ENCODE measurements around the gene CHRD. TPM values are rescaled to one million over a fixed set of nuclear protein-coding genes. Genes with fewer than 3 reads are reported as not detected.

The CHRD gene
- total RNA-seq, 1 experiment from 2014 or later = 1.3 TPM

GRCh38 chr3:184360929-184361531 is 18.8 kb upstream of the CHRD start:
- no peak for DNase-seq (ENCODE audit: low spot score)

GRCh38 chr3:184361532-184361931 is 18.3 kb upstream of the CHRD start, which contains the start of the genes CLCN2 and POLR2H:
Gene CLCN2, minus strand, starts transcription at chr3:184361605. Its CDS starts 126 bp downstream, at chr3:184361479.
Gene POLR2H, plus strand, starts transcription at chr3:184361710. Its CDS starts 1,783 bp downstream, at chr3:184363493.
- no peak for DNase-seq (ENCODE audit: low spot score)

GRCh38 chr3:184361932-184362667 is 17.8 kb upstream of the CHRD start:
- peak; percentile 81 for DNase-seq (ENCODE audit: low spot score)

DNA sequence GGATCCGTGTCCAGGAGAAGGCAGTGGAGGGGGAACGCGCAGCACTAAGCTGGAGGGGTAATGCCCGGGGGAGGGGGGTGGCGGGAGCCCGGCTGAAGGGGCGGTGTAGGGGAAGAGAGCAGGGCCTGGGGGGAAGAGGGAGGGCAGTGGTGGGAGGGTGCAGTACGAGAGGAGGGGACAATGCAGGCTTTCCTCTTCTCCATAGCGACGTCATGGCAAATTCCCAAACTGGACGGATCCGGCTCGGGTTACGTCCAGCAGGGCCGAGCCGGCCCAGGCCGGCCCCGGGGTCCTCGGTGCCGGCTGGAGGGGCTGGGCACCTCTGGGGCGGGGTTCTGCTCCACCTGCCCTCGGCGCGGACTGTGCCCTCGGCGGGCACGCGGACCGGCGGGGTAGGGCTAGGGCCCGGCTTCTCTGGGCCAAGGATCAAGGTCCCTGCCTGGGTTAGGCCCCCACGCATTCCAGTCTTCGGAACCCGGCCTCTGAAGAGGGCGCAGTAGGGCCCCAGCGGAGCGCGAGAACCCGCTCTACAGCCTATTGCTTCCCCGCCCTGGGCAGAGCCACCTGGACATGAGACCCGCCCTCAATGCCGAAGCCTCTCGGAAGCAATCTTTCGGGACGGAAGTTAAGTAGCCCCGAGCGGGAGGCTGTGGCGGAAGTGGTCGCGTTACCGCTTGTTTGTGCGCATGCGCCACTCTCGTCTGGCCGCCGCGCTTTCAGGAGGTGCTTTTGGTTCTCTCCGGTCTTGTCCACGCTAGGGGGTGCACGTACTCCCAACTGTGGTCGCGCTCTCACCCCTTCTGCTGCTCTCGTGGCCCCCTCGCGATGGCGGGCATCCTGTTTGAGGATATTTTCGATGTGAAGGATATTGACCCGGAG is 16.9 kb upstream of the CHRD start:
- DNase-seq (ENCODE audit: low spot score) = peak; percentile 99

DNA sequence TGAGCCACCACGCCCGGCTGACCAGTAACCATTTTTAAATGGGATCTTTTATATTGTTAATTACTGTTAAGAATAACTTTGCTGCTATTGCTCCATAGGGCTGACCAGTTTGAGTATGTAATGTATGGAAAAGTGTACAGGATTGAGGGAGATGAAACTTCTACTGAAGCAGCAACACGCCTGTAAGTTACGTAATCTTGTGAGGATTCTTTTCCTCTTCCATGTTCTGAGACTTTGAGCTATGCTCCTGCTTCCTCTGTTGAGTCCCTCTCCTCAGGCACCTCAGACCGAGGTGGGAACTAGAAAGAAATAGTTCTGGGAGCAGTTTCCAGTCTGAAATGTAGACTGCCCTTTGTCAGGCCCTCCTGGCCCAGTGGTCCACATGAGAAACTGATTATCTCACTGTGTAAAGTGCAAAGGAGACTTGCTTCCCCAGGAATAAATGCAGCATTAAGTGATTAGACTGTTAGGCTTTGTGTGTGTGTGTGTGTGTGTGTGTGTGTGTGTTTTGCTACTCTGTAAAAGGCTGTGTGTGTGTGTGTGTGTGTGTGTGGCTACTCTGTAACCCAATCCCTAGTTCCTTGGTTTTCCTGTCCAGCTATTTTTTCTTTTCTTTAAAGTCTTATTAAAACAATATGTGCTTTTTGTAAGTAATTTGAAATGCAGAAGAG is 13.1 kb upstream of the CHRD start:
- DNase-seq (ENCODE audit: low spot score) = no peak

DNA sequence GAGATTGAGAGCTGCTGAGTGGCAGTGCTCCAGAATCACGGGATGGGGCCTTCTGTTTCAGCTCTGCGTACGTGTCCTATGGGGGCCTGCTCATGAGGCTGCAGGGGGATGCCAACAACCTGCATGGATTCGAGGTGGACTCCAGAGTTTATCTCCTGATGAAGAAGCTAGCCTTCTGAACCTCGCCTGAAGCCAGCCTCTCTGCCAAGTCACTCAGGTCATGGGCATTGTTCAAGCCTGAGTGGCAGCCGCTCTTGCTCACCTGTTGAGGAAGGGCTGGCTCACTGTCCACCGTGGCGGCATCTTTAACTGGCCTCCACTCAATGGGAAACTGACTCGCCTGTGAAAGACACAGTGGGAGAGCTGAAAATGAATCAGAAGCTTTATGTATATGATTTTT is 11.7 kb upstream of the CHRD start:
- DNase-seq (ENCODE audit: low spot score) = no peak

GRCh38 chr3:184368586-184369183 is 11.2 kb upstream of the CHRD start:
- DNase-seq (ENCODE audit: low spot score) = no peak

GRCh38 chr3:184371570-184372018 is 8.3 kb upstream of the CHRD start:
- DNase-seq (ENCODE audit: low spot score) = peak; percentile 92

GRCh38 chr3:184372296-184372821 is 7.5 kb upstream of the CHRD start:
- no peak for DNase-seq (ENCODE audit: low spot score)

- no peak for DNase-seq (ENCODE audit: low spot score)
Observed at GRCh38 chr3:184372911-184373310, 6.9 kb upstream of the CHRD start.

DNA sequence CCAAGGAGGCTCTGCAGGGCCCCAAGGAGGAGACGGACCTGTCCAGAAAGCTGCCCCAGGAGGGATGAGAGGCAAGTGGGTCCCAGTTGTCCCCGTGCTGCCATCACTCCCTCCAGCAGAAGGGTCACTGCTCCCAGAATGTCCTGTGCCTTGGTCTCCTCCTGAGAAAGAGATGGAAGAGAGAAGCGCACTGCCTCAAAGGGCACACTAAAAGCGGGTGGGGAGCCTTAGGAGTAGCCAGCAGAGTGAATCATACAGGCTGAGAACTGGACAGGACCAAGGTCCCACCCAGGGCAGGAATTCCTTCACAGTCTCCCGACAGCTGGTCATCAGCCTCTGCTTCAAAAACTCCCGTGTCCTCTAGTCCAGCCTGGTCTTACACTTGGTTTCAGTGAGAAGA is 6.4 kb upstream of the CHRD start:
- no peak for DNase-seq (ENCODE audit: low spot score)

DNA sequence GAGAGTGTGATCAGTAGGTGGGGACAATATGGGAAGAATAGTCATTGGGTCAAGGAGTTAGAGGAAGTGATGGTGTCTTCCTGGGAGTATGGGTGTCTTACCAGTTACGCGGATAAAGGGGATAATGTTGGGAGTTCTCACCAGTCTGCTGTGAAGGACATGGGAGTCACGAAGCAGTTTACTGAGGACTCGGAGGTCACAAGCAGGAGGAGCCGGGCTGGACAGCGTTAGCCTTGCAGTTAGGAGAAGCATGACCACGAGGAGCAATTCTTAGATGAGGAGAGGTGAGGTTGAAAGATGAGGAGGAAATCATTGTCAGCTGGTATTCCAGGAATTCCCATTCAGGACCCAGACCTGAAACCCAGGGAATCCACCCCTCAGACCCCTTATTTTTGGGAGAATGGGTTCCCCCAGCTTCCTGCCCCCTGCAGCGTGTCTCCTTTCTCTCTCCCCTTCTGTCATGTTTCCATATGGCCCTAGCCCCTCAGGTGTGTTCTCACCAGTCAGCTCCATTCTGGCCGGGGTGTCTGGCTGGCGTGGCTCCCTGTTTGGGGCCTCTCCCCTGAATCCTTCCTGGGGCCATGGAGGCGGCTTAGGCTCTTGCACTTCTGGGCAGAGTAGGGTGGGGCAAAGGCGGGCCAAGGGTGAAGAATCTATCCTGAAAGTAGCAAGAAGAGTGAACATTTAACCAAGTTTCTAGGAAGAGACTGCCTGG is 4.0 kb upstream of the CHRD start:
- DNase-seq (ENCODE audit: low spot score) = no peak

DNA sequence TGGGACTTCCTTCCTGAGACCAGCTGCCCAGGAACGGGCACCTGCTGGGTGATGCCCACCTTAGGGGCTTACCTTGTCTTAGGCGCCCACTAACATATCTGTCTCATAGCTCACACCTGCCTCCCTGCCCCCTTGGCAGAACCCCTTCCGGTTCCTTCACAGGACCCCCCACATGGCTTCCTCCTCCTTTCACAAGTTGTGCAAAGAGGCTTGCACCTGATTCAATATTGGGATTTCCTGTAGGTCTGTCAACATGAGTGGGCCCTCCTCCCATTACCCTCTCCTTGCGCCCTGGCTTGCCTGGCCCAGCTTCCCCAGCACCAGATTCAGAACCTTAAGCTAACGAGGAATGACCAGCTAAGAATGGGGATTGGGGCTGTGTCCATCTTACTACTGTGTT is 2.5 kb upstream of the CHRD start:
- no peak for DNase-seq (ENCODE audit: low spot score)

- no peak for DNase-seq (ENCODE audit: low spot score)
Observed at GRCh38 chr3:184377882-184378445, 1.9 kb upstream of the CHRD start, which contains the start of gene THPO. Gene THPO, minus strand, starts transcription at chr3:184378207. Its CDS starts 1,948 bp downstream, at chr3:184376259.

- no peak for DNase-seq (ENCODE audit: low spot score)
Observed at GRCh38 chr3:184378651-184379357, 1.1 kb upstream of the CHRD start.

DNA sequence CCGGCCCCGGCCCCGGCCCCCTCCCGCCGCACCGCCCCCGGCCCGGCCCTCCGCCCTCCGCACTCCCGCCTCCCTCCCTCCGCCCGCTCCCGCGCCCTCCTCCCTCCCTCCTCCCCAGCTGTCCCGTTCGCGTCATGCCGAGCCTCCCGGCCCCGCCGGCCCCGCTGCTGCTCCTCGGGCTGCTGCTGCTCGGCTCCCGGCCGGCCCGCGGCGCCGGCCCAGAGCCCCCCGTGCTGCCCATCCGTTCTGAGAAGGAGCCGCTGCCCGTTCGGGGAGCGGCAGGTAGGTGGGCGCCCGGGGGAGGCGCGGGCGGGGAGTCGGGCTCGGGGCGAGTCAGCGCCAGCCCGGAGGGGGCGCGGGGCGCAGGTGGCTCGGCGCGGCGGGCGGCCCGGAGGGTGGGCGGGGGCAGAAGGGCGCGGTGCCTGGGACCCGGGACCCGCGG is 352 bp downstream of the CHRD start:
- no peak for DNase-seq (ENCODE audit: low spot score)

DNA sequence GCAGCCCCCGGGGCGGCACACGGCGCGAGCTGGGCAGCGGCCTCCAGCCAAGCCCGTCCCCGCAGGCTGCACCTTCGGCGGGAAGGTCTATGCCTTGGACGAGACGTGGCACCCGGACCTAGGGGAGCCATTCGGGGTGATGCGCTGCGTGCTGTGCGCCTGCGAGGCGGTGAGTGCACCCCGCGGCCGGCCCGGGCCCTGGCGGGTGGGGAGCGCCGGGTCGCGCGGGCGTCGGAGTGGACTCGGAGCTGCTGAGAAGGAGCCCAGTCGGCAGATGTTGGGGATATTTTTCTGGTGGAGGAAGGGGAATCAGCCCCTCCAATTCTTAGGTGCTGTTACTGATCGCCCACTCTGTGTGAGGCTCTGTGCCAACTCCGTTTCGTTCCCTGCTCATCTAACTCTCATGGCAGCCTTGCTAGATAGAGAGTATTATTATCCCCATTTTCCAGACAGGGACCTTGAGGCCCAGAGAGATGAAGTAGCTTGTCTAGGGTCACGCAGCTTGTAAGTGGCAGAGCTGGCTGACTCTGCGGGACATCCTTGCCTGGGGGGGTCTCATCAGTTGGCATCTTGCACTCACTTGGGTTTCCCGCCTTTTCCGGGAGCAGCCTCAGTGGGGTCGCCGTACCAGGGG is 890 bp downstream of the CHRD start:
- DNase-seq (ENCODE audit: low spot score) = no peak
